K562 (cell line): ENCODE results near the gene HGFAC. TPM values are rescaled to one million over a fixed set of nuclear protein-coding genes. Genes with fewer than 3 reads are reported as not detected.

Experiments used
- ATAC-seq: fragments of 200-7000 bp; cut with Tn5 transposase; 3 replicates; pipeline ENCODE4 v1.9.1; 2020; ENCODE audit warnings: moderate library complexity
- BruUV-seq: library from RNA; stranded (reverse); fragments of 400-500 nt; replicated peaks from 2 replicates; lab custom pipeline; 2021; lab: Mats Ljungman, UMichigan
- CTCF ChIA-PET: fragments of 300-600 bp; formaldehyde crosslinking; extraction: SDS; loops from one replicate; lab custom pipeline; 2021; ENCODE audit warnings: low intra/inter-chr PET ratio; lab: Yijun Ruan, JAX
- POLR2A ChIA-PET: fragments of 300-600, 350-650 bp; sonication (Branson Sonifier 250); formaldehyde crosslinking; extraction: SDS; loops from one replicate; lab custom pipeline; 2021; ENCODE audit warnings: antibody characterized with exemption, inconsistent platforms; lab: Yijun Ruan, JAX
- DNase-seq, 4 experiments: peaks; one replicate each; pipeline versions ENCODE4 v3.0.0 to v3.0.0-alpha.2; 2011 to 2018; ENCODE audit warnings: low spot score in 3 of 4, mixed read lengths in 3 of 4; ENCODE audit errors: extremely low read depth in 1 of 4
- FAIRE-seq: peaks from 2 replicates; lab custom pipeline; 2011; peaks lifted over from hg19 to GRCh38; lab: Jason Lieb, UNC
- H2AFZ ChIP-seq: 2 replicates; pipeline ENCODE4 v1.6.0; 2011; ENCODE audit warnings: low read depth, low read length, control low read depth, inconsistent platforms
- H3K27ac ChIP-seq: fragments of 200-600 bp; 3 replicates; pipeline ENCODE4 v1.8.0; 2011; ENCODE audit warnings: low read depth, mild to moderate bottlenecking, control low read depth, inconsistent platforms, low read length, moderate library complexity, mixed read lengths; ENCODE audit errors: extremely low read depth
- H3K27me3 ChIP-seq, 2 experiments: fragments of 300-600 bp in 1 of 2; 2 replicates in 1 of 2; 3 replicates in 1 of 2; pipeline versions ENCODE4 v1.6.0 to v1.8.0; 2011; ENCODE audit warnings: inconsistent platforms in 2 of 2, low read length in 2 of 2, mild to moderate bottlenecking in 1 of 2, mixed read lengths in 1 of 2, moderate library complexity in 1 of 2; ENCODE audit not compliant: control insufficient read depth in 2 of 2, insufficient read depth in 2 of 2
- H3K36me3 ChIP-seq: fragments of 300-600 bp; 3 replicates; pipeline ENCODE4 v1.8.0; 2011; ENCODE audit warnings: mild to moderate bottlenecking, low read length, inconsistent platforms; ENCODE audit not compliant: control insufficient read depth, insufficient read depth
- H3K4me1 ChIP-seq, 2 experiments: fragments of 200-600 bp in 1 of 2; replicated peaks in 1 of 2; 2 replicates in 1 of 2; 3 replicates in 1 of 2; pipeline versions ENCODE4 v1.5.1 to v1.8.0; 2011; ENCODE audit warnings: inconsistent platforms in 2 of 2, low read length in 2 of 2, mild to moderate bottlenecking in 1 of 2, mixed read lengths in 1 of 2, moderate library complexity in 1 of 2; ENCODE audit not compliant: control insufficient read depth in 2 of 2, insufficient read depth in 2 of 2
- H3K4me2 ChIP-seq: 2 replicates; pipeline ENCODE4 v1.6.1; 2011; ENCODE audit warnings: low read length, control low read depth, inconsistent platforms, mixed read lengths; ENCODE audit not compliant: insufficient read depth
- H3K4me3 ChIP-seq: fragments of 200-600 bp; sonication (generic), shearing (Covaris generic); 2 replicates; pipeline ENCODE4 v1.5.1; 2016; ENCODE audit warnings: control low read depth, inconsistent platforms
- H3K79me2 ChIP-seq: fragments of 200-600 bp; 3 replicates; pipeline ENCODE4 v1.8.0; 2011; ENCODE audit warnings: low read length, inconsistent platforms; ENCODE audit not compliant: control insufficient read depth, insufficient read depth
- H3K9ac ChIP-seq, 2 experiments: 2 replicates each; pipeline versions ENCODE4 v1.6.0 to v1.6.1; 2011; ENCODE audit warnings: low read depth in 2 of 2, low read length in 2 of 2, control low read depth in 1 of 2, inconsistent platforms in 1 of 2, mild to moderate bottlenecking in 1 of 2, mixed read lengths in 1 of 2; ENCODE audit not compliant: insufficient read depth in 1 of 2
- H3K9me1 ChIP-seq: one replicate; pipeline ENCODE4 v1.6.0; 2011; ENCODE audit warnings: inconsistent platforms, mild to moderate bottlenecking, low read length, moderate library complexity; ENCODE audit not compliant: control insufficient read depth, insufficient read depth
- H3K9me3 ChIP-seq: replicated peaks from 2 replicates; pipeline ENCODE4 v1.5.1; 2011; ENCODE audit warnings: low read depth, low read length, inconsistent platforms; ENCODE audit not compliant: control insufficient read depth, insufficient read depth
- H4K20me1 ChIP-seq: replicated peaks from 2 replicates; pipeline ENCODE4 v1.6.1; 2011; ENCODE audit warnings: low read length, inconsistent platforms, mixed read lengths; ENCODE audit not compliant: control insufficient read depth, insufficient read depth
- EGR1 ChIP-seq: fragments of 450-650 bp; conservative IDR thresholded peaks from 2 replicates; pipeline ENCODE4 v1.6.1; 2017; ENCODE audit warnings: mild to moderate bottlenecking
- ELK3 ChIP-seq: fragments of 450-650 bp; formaldehyde crosslinking; IDR thresholded peaks from 2 replicates; pipeline ENCODE4 v1.4.0; 2020; ENCODE audit warnings: mild to moderate bottlenecking
- GABPB2 ChIP-seq: fragments of 250-450 bp; sonication (Bioruptor Pico); conservative IDR thresholded peaks from 2 replicates; pipeline ENCODE4 v1.5.1; 2021; ENCODE audit warnings: mild to moderate bottlenecking
- HNRNPK ChIP-seq: fragments of 200-400 bp; formaldehyde crosslinking; IDR thresholded peaks from one replicate; pipeline ENCODE4 v1.6.1; 2018; ENCODE audit warnings: mild to moderate bottlenecking, low read depth, low read length; ENCODE audit not compliant: poor library complexity, severe bottlenecking
- MXI1 ChIP-seq: IDR thresholded peaks from 2 replicates; pipeline ENCODE4 v1.6.1; 2011; ENCODE audit warnings: low read depth, mild to moderate bottlenecking, improper control_type of control experiment, low read length
- POU5F1 ChIP-seq: fragments of 150-350 bp; IDR thresholded peaks from 2 replicates; pipeline ENCODE4 v1.6.1; 2014; ENCODE audit warnings: borderline replicate concordance, low read length, low read depth, mild to moderate bottlenecking; ENCODE audit not compliant: partially characterized antibody
- SMAD4 ChIP-seq: fragments of 250-450 bp; sonication (Bioruptor Pico); conservative IDR thresholded peaks from 2 replicates; pipeline ENCODE4 v1.8.0; 2021; ENCODE audit warnings: inconsistent platforms, mild to moderate bottlenecking, moderate library complexity
- TCF3 ChIP-seq: sonication (generic); formaldehyde crosslinking; IDR thresholded peaks from 2 replicates; pipeline ENCODE4 v1.4.0; 2020; ENCODE audit warnings: mild to moderate bottlenecking, missing genetic modification reagents
- TEAD2 ChIP-seq: fragments of 450-650 bp; IDR thresholded peaks from 2 replicates; pipeline ENCODE4 v1.6.1; 2016; ENCODE audit warnings: missing genetic modification characterization, control low read depth, missing compliant biosample characterization
- TRIM28 ChIP-seq: fragments of 450-650 bp; IDR thresholded peaks from 2 replicates; pipeline ENCODE4 v1.6.1; 2017
- WGBS: fragments of 100-300 bp; shearing (Covaris generic); methylation state at CpG from one replicate; pipeline ENCODE4 v1.1.6; 2016; ENCODE audit warnings: low coverage, mixed read lengths; ENCODE audit not compliant: insufficient coverage; ENCODE audit errors: missing lambda C conversion rate; 5-methylcytosine and 5-hydroxymethylcytosine counted together
- in situ Hi-C: fragments of 300-500 bp; cut with MboI; formaldehyde crosslinking; loops from 4 replicates; pipeline ENCODE4 v1.15.0; 2018; ENCODE audit warnings: inconsistent platforms, mixed read lengths
- intact Hi-C: fragments of 100-400 bp; cut with micrococcal nuclease; formaldehyde crosslinking; loops from 2 replicates; pipeline ENCODE4 v1.14.2; 2022
- polyA plus RNA-seq, 8 experiments: library from polyadenylated mRNA; depleted of rRNA in 4 of 8; stranded (reverse) in 5 of 8; unstranded in 3 of 8; fragments of >200 nt; fragmentation: Nextera tagmentation in 2 of 8; fragmentation: Illumina TruSeq in 1 of 8; extraction: Ambion mirVana in 2 of 8; extraction: Trizol in 1 of 8; gene quantifications; 2 replicates each; pipeline versions ENCODE4 v1.2.1 to v1.2.3, GENCODE V29; 2011 to 2014; ENCODE audit warnings: inconsistent platforms in 1 of 8, missing spikeins in 1 of 8
- total RNA-seq, 7 experiments: library from RNA; depleted of rRNA in 6 of 7; stranded (reverse); fragments of >200 nt in 6 of 7; fragmentation: Illumina TruSeq in 2 of 7; extraction: Trizol in 2 of 7; gene quantifications; 2 replicates each; pipeline versions ENCODE4 v1.2.1 to v1.2.3, GENCODE V29; 2011 to 2021; ENCODE audit warnings: low replicate concordance in 1 of 7
- TF ChIP-seq, protein P1 (sequence below): fragments of 450-650 bp; IDR thresholded peaks from 2 replicates; pipeline ENCODE4 v1.6.1; 2018; ENCODE audit not compliant: partially characterized antibody
- TF ChIP-seq, protein P2 (sequence below): sonication (generic); formaldehyde crosslinking; IDR thresholded peaks from 2 replicates; pipeline ENCODE4 v1.8.0; 2022; ENCODE audit warnings: mild to moderate bottlenecking, missing genetic modification reagents
- TF ChIP-seq, protein P3 (sequence below): fragments of 450-650 bp; formaldehyde crosslinking; IDR thresholded peaks from 2 replicates; pipeline ENCODE4 v1.4.0; 2020; ENCODE audit warnings: mild to moderate bottlenecking, moderate library complexity

HGFAC gene
- total and polyA plus RNA-seq, 9 of the 15 experiments (the other 6 are each of a cell fraction or from before 2014, with no cell fraction given), result 0.13 TPM; not detected in 8

DNA sequence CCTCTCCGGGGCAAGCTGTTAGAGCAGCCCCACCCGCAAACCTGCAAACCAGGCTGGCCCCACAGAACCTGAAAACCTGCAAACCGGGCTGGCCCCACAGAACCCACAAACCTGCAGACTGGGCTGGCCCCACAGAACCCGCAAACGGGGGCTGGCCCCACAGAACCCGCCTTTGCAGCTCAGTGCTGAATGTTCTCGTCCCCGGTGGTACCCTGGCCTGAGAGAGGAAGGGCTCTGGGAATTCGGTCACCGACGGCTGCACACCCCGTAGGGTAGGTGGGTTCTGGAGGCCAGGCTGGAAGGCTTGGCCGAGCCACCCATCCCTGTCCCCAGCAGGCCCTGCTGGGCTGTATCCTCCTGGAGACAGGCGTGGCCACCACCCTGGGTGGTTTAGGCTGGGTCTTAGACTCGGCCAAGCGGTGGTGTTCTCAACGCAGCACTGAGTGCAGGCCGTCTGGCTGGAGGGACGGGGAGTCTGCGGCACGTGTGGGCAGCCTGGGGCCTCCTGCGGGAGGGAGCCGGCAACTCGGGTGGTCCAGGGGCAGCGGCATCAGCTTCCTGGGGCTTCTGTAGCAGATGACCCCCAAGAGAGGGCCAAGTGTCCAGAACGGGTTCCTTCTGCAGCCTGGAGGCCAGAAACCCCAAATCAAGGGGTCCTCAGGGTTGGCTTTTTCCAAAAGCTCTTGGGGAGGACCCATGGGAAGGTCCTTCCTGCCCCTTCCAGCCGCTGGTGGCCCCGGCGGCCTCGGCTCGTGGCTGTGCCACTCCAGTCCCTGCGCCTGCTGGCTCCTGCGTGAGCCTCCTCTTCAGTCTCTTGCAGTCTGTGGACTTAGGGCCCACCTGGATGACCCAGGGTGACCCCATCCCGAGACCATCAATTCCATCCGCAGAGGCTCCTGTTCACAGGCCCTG, 36.9 kb downstream of the HGFAC start:
- Histone ChIP-seq H3K9ac (no peak overlapping the region), H3K9me3 (no peaks in the 10 kb centered on the region), H3K27ac (no peak overlapping the region), H3K4me2 (no peak overlapping the region), H2AFZ (no peak overlapping the region), H4K20me1 (peaks cover 3% of the 10 kb centered on the region; the same call in 1 of the 2 replicates), H3K4me3 (no peak overlapping the region), H3K9me1 (no peaks in the 10 kb centered on the region), H3K4me1 (peaks cover 0 to 32% of the 10 kb centered on the region in 2 experiments; a peak in 1 of 5 replicates), H3K79me2 (no peaks in the 10 kb centered on the region), H3K36me3 (no peaks in the 10 kb centered on the region), H3K27me3 (peaks cover 20 to 73% of the 10 kb centered on the region in 2 experiments; a peak in 4 of 5 replicates)
- ChIA-PET CTCF (interaction anchor here (0.6 kb wide), 1 partner anchor 129 kb away, joined by 3 read pairs; no protein-coding TSS in a partner anchor), POLR2A (no interaction called here)
- ATAC-seq, result no peak
- in situ Hi-C loops (no loop called here), intact Hi-C loops (no loop called here)
- BruUV-seq, result no TSS peak
- WGBS, result 2% methylated on average over 31 of the region's 35 CpGs
- DNase-seq, result no peak
- no peak for FAIRE-seq
- TF ChIP-seq POU5F1, result no peak
- TF ChIP-seq TCF3 (CRISPR knock-in tag), result no peak
- TF ChIP-seq MXI1, result no peak
- TF ChIP-seq TRIM28, result no peak
- TF ChIP-seq, protein P1, sequence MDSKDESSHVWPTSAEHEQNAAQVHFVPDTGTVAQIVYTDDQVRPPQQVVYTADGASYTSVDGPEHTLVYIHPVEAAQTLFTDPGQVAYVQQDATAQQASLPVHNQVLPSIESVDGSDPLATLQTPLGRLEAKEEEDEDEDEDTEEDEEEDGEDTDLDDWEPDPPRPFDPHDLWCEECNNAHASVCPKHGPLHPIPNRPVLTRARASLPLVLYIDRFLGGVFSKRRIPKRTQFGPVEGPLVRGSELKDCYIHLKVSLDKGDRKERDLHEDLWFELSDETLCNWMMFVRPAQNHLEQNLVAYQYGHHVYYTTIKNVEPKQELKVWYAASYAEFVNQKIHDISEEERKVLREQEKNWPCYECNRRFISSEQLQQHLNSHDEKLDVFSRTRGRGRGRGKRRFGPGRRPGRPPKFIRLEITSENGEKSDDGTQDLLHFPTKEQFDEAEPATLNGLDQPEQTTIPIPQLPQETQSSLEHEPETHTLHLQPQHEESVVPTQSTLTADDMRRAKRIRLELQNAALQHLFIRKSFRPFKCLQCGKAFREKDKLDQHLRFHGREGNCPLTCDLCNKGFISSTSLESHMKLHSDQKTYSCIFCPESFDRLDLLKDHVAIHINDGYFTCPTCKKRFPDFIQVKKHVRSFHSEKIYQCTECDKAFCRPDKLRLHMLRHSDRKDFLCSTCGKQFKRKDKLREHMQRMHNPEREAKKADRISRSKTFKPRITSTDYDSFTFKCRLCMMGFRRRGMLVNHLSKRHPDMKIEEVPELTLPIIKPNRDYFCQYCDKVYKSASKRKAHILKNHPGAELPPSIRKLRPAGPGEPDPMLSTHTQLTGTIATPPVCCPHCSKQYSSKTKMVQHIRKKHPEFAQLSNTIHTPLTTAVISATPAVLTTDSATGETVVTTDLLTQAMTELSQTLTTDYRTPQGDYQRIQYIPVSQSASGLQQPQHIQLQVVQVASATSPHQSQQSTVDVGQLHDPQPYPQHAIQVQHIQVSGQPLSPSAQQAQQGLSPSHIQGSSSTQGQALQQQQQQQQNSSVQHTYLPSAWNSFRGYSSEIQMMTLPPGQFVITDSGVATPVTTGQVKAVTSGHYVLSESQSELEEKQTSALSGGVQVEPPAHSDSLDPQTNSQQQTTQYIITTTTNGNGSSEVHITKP, result no peak
- no peak for TF ChIP-seq GABPB2 (CRISPR knock-in tag)
- TF ChIP-seq, protein P2, sequence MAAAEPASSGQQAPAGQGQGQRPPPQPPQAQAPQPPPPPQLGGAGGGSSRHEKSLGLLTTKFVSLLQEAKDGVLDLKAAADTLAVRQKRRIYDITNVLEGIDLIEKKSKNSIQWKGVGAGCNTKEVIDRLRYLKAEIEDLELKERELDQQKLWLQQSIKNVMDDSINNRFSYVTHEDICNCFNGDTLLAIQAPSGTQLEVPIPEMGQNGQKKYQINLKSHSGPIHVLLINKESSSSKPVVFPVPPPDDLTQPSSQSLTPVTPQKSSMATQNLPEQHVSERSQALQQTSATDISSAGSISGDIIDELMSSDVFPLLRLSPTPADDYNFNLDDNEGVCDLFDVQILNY, result no peak
- TF ChIP-seq EGR1, result no peak
- TF ChIP-seq SMAD4 (CRISPR knock-in tag), result no peak
- no peak for TF ChIP-seq HNRNPK
- TF ChIP-seq, protein P3, sequence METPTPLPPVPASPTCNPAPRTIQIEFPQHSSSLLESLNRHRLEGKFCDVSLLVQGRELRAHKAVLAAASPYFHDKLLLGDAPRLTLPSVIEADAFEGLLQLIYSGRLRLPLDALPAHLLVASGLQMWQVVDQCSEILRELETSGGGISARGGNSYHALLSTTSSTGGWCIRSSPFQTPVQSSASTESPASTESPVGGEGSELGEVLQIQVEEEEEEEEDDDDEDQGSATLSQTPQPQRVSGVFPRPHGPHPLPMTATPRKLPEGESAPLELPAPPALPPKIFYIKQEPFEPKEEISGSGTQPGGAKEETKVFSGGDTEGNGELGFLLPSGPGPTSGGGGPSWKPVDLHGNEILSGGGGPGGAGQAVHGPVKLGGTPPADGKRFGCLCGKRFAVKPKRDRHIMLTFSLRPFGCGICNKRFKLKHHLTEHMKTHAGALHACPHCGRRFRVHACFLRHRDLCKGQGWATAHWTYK (CRISPR knock-in tag), result no peak
- no peak for TF ChIP-seq ELK3
- TF ChIP-seq TEAD2 (tag), result no peak
